Erythroblast (primary cell): ENCODE measurements around the gene GATAD2B.

Experiments used
- GATA1 ChIP-seq: IDR thresholded peaks from 2 replicates; pipeline ENCODE4 v1.6.1; 2011; ENCODE audit warnings: low read depth, mild to moderate bottlenecking, control low read depth, low read length, moderate library complexity
- POLR2A ChIP-seq: IDR thresholded peaks from 2 replicates; pipeline ENCODE4 v1.6.1; 2011; ENCODE audit warnings: mild to moderate bottlenecking, low read length

GRCh38 chr1:153795934-153796785 lies 126.6 kb downstream of the GATAD2B start:
- TF ChIP-seq POLR2A (no peak), GATA1 (no peak)
